Measurements from ENCODE around the gene RAG2.
A peak's percentile ranks its signal among the peaks of the same experiment; 100 is the strongest.

The RAG2 gene

GRCh38 chr11:36627006-36627405, 29.0 kb upstream of the RAG2 start:
- no peak overlapping the region for H3K4me3 ChIP-seq (ENCODE audit: low read depth, low read length)
- TF ChIP-seq CTCF (IDR thresholded peaks at IDR 0.05; ENCODE audit: borderline replicate concordance, insufficient read depth, low read depth, low read length): no peak

GRCh38 chr11:36623494-36623893, 25.5 kb upstream of the RAG2 start:
- TF ChIP-seq CTCF (IDR thresholded peaks at IDR 0.05; ENCODE audit: borderline replicate concordance, insufficient read depth, low read depth, low read length): no peak
- H3K4me3 ChIP-seq (ENCODE audit: low read depth, low read length): no peak overlapping the region

GRCh38 chr11:36622431-36623136, 24.5 kb upstream of the RAG2 start:
- no peak overlapping the region for H3K4me3 ChIP-seq (ENCODE audit: low read depth, low read length)
- TF ChIP-seq CTCF (IDR thresholded peaks at IDR 0.05; ENCODE audit: borderline replicate concordance, insufficient read depth, low read depth, low read length): peak; percentile 44; the same call in 1 of the 2 replicates

GRCh38 chr11:36620246-36620645, 22.2 kb upstream of the RAG2 start:
- TF ChIP-seq CTCF (IDR thresholded peaks at IDR 0.05; ENCODE audit: borderline replicate concordance, insufficient read depth, low read depth, low read length): no peak
- H3K4me3 ChIP-seq (ENCODE audit: low read depth, low read length): no peak overlapping the region

GRCh38 chr11:36619502-36619901, 21.5 kb upstream of the RAG2 start:
- H3K4me3 ChIP-seq (ENCODE audit: low read depth, low read length): no peak overlapping the region
- TF ChIP-seq CTCF (IDR thresholded peaks at IDR 0.05; ENCODE audit: borderline replicate concordance, insufficient read depth, low read depth, low read length): no peak

GRCh38 chr11:36618363-36619047, 20.5 kb upstream of the RAG2 start:
- TF ChIP-seq CTCF (IDR thresholded peaks at IDR 0.05; ENCODE audit: borderline replicate concordance, insufficient read depth, low read depth, low read length): no peak
- no peak overlapping the region for H3K4me3 ChIP-seq (ENCODE audit: low read depth, low read length)

All from GM12875 (cell line).